Thoracic aorta (tissue), 2 donors: ENCODE measurements around the gene CHCHD4. TPM values are rescaled to one million over a fixed set of nuclear protein-coding genes. Genes with fewer than 3 reads are reported as not detected.
"Not testable (repeated sequence)": the region's sequence is repeated elsewhere in the genome, so short reads cannot be mapped to it uniquely, and the experiment has no call there.

Experiments used
- ATAC-seq: fragments of 150-250 bp; one replicate; pipeline ENCODE4 v1.8.0; 2017; ENCODE audit warnings: low read depth; ENCODE audit not compliant: insufficient number of reproducible peaks, low FRiP score
- DNase-seq: peaks from one replicate; pipeline ENCODE4 v3.0.0-alpha.2; 2020; ENCODE audit warnings: low spot score
- H3K27ac ChIP-seq, 2 donors: fragments of 200-600 bp; sonication (generic); 1 replicate in 1 of 2; 2 replicates in 1 of 2; pipeline ENCODE4 v1.5.1; 2016; ENCODE audit warnings: mild to moderate bottlenecking in 2 of 2, moderate library complexity in 2 of 2
- H3K27me3 ChIP-seq: fragments of 200-600 bp; sonication (generic); replicated peaks from 2 replicates; pipeline ENCODE4 v1.6.0; 2016; ENCODE audit warnings: mild to moderate bottlenecking; ENCODE audit not compliant: insufficient read depth
- H3K36me3 ChIP-seq: fragments of 200-600 bp; sonication (generic); one replicate; pipeline ENCODE4 v1.5.1; 2016
- H3K4me1 ChIP-seq, 2 donors: fragments of 200-600 bp; sonication (generic); 1 replicate in 1 of 2; 2 replicates in 1 of 2; pipeline versions ENCODE4 v1.5.1 to v1.6.0; 2016; ENCODE audit warnings: low read depth in 2 of 2, mild to moderate bottlenecking in 1 of 2; ENCODE audit not compliant: control insufficient read depth in 1 of 2
- H3K4me3 ChIP-seq: fragments of 200-600 bp; sonication (generic); 2 replicates; pipeline ENCODE4 v1.5.1; 2016; ENCODE audit warnings: mild to moderate bottlenecking
- H3K9me3 ChIP-seq: fragments of 200-600 bp; sonication (generic); 2 replicates; pipeline ENCODE4 v1.5.1; 2016
- total RNA-seq, 2 donors: library from RNA; depleted of rRNA; stranded (reverse); fragments of >200 nt; gene quantifications; one replicate each; pipeline versions ENCODE4 v1.1.0 to v1.2.3, GENCODE V29; 2016
- TF ChIP-seq, protein P1 (sequence below): fragments of 200-600 bp; sonication (generic); IDR thresholded peaks from one replicate; pipeline ENCODE4 v1.5.1; 2019; ENCODE audit warnings: antibody characterized with exemption

The CHCHD4 gene
- total RNA-seq, 2 donors from 2014 or later = 6.6 to 7.5 TPM

DNA sequence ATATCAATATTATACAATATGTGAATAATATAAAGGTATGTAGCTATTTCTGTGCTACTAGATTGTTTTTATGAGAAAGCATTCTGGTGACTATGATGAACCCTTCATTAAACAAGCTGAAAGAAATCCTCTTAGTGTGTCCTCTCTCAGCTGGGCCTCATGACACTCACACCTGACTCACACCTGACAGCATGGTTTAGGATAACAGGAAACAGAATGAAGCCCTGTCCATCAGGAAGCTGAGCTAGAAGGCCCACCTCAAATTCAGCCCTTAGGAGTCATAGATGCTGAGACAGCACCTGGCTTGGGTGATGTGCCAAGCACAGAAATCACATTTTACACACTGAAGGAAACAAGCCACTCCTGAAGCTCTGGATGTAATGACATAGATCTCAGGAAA, 30.8 kb downstream of the CHCHD4 start:
- TF ChIP-seq, protein P1, sequence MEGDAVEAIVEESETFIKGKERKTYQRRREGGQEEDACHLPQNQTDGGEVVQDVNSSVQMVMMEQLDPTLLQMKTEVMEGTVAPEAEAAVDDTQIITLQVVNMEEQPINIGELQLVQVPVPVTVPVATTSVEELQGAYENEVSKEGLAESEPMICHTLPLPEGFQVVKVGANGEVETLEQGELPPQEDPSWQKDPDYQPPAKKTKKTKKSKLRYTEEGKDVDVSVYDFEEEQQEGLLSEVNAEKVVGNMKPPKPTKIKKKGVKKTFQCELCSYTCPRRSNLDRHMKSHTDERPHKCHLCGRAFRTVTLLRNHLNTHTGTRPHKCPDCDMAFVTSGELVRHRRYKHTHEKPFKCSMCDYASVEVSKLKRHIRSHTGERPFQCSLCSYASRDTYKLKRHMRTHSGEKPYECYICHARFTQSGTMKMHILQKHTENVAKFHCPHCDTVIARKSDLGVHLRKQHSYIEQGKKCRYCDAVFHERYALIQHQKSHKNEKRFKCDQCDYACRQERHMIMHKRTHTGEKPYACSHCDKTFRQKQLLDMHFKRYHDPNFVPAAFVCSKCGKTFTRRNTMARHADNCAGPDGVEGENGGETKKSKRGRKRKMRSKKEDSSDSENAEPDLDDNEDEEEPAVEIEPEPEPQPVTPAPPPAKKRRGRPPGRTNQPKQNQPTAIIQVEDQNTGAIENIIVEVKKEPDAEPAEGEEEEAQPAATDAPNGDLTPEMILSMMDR = no peak
- Histone ChIP-seq H3K9me3 (no peaks in the 10 kb centered on the region), H3K36me3 (no peaks in the 10 kb centered on the region), H3K4me1 (no peaks in the 10 kb centered on the region), H3K27ac (no peak overlapping the region), H3K27me3 (no peaks in the 10 kb centered on the region), H3K4me3 (no peak overlapping the region)
- ATAC-seq (no peak), DNase-seq (no peak)

DNA sequence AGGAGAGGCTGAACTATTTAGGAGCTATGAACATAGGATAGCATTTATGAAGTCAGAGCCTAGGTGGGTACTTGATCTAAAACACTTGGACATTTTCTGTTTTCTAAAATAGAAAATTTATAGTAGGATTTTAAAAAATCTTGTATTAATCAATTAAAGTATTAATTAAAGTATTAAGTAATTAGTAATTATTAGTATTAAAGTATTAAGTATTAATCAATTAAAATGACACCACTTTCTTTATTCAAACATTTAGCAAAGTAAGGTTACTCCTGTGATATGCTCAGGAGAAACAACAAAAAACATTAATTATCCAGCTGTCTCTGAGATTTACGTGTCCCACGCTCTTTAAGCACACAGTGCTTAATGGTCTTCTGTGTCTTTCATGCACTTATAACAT, 32.2 kb downstream of the CHCHD4 start:
- Histone ChIP-seq H3K4me3 (no peak overlapping the region), H3K36me3 (no peaks in the 10 kb centered on the region), H3K27me3 (no peaks in the 10 kb centered on the region), H3K4me1 (no peaks in the 10 kb centered on the region), H3K27ac (no peak overlapping the region), H3K9me3 (no peaks in the 10 kb centered on the region)
- TF ChIP-seq, protein P1 = no peak
- ATAC-seq (no peak), DNase-seq (no peak)

DNA sequence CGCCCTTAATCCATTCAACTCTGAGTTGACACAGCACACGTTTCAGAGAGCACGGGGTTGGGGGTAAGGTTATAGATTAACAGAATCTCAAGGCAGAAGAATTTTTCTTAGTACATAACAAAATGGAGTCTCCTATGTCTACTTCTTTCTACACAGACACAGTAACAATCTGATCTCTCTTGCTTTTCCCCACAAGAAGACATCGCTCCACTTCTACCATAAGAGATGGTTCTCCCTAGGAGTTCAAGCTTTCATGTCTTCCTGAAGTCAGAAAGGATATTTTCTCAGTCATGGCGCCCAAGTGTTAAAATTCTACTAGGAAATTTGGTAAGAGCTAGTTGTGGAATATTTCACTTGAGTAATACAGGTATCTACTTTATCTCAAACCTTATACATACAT, 32.7 kb downstream of the CHCHD4 start:
- not testable (repeated sequence) for H3K9me3 ChIP-seq, H3K4me1 ChIP-seq, DNase-seq, H3K4me3 ChIP-seq, H3K27ac ChIP-seq, ATAC-seq, H3K36me3 ChIP-seq, H3K27me3 ChIP-seq

DNA sequence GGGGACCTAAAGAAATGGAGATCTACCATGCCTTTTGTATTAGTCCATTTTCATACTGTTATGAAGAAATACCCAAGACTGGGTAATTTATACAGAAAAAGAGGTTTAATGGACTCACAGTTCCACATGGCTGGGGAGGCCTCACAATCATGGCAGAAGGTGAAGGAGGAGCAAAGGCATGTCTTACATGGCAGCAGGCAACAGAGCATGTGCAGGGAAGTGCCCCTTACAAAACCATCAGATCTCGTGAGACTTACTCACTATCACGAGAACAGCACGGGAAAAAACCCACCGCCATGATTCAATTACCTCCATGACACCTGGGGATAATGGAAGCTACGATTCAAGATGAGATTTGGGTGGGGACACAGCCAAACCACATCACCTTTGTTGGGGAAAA, 37.2 kb downstream of the CHCHD4 start:
- H3K4me3 ChIP-seq, ATAC-seq, DNase-seq, H3K27me3 ChIP-seq, H3K4me1 ChIP-seq, H3K27ac ChIP-seq, H3K36me3 ChIP-seq, H3K9me3 ChIP-seq: not testable (repeated sequence)

DNA sequence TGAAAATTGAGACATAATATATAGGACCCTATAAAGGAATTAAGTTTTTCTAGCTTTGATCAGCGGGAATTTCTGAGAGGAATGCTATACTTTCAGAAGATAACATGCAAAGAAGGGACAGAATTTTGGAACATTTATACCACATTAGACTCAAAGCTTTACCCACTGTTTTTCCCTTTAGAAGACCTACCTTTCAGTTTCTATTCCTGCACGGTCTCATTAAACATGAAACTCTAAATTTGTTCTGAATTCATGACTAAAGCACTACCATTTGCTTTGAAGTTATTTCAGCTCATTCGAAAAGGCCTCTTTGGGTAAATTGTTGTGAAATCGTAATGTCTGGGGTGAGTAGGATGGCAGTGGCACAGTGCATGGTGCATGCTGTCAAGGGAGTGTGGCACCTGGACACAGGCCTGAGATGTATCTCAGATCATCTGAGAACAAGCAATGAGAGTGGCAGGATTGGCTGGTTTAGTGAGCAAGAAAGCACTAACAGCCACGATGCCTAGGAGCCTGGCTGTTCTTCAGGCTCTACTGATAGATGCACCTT, 42.5 kb downstream of the CHCHD4 start:
- Histone ChIP-seq H3K36me3 (no peaks in the 10 kb centered on the region), H3K27ac (no peak overlapping the region), H3K4me1 (no peaks in the 10 kb centered on the region), H3K9me3 (no peaks in the 10 kb centered on the region), H3K27me3 (no peaks in the 10 kb centered on the region), H3K4me3 (no peak overlapping the region)
- ATAC-seq = no peak
- DNase-seq = no peak
- TF ChIP-seq, protein P1 = no peak

DNA sequence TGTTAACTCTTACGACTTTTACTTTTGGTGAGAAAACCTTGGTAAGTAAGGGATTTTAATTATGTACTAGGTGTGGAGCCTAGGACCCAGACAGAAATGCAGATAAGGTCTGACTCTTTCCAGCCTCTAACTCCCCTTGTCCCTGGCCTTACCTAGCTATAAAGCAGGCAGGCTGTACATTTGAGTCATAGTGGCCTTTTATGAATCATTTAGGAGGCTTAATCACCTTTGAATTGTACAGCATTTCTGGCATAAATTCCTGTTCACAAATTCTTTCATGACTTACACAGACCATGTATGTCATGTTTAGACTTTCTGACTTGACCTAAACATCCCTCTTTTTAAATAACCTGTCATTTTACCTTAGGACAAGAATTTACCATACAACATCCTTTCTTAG, 47.4 kb downstream of the CHCHD4 start:
- no peaks in the 10 kb centered on the region for H3K36me3 ChIP-seq
- no peak for DNase-seq
- H3K27ac ChIP-seq = no peak overlapping the region
- H3K4me1 ChIP-seq = no peaks in the 10 kb centered on the region
- H3K9me3 ChIP-seq = no peaks in the 10 kb centered on the region
- H3K27me3 ChIP-seq = no peaks in the 10 kb centered on the region
- ATAC-seq = no peak
- TF ChIP-seq, protein P1 = no peak
- no peak overlapping the region for H3K4me3 ChIP-seq

DNA sequence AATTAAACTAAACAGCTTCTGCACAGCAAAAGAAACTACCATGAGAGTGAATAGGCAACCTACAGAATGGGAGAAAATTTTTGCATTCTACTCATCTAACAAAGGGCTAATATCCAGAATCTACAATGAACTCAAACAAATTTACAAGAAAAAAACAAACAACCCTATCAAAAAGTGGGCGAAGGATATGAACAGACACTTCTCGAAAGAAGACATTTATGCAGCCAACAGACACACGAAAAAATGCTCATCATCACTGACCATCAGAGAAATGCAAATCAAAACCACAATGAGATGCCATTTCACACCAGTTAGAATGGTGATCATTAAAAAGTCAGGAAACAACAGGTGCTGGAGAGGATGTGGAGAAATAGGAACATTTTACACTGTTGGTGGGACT, 49.4 kb downstream of the CHCHD4 start:
- not testable (repeated sequence) for H3K9me3 ChIP-seq, ATAC-seq, H3K27me3 ChIP-seq, H3K4me3 ChIP-seq, H3K36me3 ChIP-seq, DNase-seq, H3K4me1 ChIP-seq, H3K27ac ChIP-seq
